T-helper 1 cell (primary cell): ENCODE measurements around the gene ACAN.
A peak's percentile ranks its signal among the peaks of the same experiment; 100 is the strongest.

Source experiments
- DNase-seq, 5 donors: peaks; one replicate each; pipeline ENCODE4 v3.0.0-alpha.2; 2012 to 2020

The ACAN gene

GRCh38 chr15:88802250-88802990, 816 bp upstream of the ACAN start:
- DNase-seq: no peak

DNA sequence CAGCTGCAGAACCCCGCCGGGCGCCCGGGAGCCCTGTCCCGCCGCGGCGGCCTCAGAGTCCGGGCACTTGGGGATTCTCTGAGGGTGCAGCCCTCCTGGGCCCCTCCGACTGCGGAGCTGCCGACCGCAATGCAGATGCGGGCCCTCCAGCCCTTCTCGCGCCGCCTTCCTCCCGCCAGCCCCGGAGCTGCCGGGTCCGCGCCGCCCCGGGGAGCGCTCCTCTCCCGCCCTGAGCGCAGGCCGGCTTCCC, 320 bp upstream of the ACAN start:
- DNase-seq: no peak

DNA sequence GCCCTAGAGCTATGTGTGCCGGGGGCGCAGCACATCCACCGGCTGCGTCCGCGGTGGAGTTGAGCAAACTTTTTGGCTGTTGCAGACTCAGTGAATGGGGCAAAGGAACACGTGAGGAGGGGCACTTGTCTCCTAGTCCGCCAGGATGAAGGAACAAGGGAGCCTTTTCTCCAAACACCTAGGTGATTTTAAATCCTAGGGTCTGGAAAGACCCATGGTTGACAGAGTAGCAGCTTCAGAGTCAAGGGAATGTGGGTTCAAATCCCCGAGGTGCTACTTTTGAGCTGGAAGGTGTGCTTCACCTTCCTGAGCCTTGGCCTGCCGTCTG, 648 bp downstream of the ACAN start:
- DNase-seq: no peak

DNA sequence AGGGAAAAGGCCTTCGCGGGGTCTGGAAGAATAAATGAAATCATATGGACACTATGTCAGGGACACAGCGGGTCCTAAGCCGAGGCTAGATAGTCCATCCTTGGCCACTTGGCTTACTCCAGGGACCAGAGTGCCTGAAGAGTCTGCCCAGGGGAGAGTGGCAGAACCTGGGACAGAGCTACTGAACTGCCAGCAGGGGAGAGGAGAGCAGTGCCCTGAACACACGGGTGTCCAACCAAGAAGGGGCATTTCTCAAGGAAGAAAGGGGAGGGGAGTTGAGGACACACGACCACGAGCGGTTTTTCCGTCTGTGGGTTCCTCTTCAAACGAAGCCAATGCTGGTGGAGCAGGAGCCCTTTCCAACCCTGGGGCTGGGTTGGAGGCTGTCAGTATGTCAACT, 1.0 kb downstream of the ACAN start:
- DNase-seq: no peak

- DNase-seq: no peak
Observed at GRCh38 chr15:88805031-88805780, 2.0 kb downstream of the ACAN start.

GRCh38 chr15:88810446-88810845, 7.2 kb downstream of the ACAN start:
- no peak for DNase-seq

GRCh38 chr15:88812133-88812532, 8.9 kb downstream of the ACAN start:
- DNase-seq: no peak

DNA sequence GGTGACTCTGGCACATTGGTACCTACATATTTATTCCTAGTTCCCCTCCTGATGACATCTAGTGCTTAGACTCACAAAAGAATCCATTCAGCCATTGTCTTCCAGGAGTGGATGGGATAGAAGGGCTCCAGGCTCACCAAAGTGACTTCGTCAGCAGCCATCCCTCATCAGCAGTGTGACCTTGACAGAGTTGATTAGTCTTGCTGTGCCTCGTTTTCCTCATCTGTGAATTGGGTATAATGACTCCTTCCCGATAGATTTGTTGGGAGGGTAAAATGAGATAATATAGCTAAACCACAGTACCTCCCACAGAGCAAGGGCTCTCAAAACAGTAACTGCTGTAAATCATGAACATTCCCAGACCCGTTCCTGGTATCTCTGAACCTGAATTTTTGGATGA, 10.7 kb downstream of the ACAN start:
- DNase-seq: no peak

GRCh38 chr15:88814393-88814792, 11.2 kb downstream of the ACAN start:
- no peak for DNase-seq

- DNase-seq: no peak
Observed at GRCh38 chr15:88818920-88819319, 15.7 kb downstream of the ACAN start.

GRCh38 chr15:88821993-88822392, 18.8 kb downstream of the ACAN start:
- DNase-seq: no peak

- DNase-seq: no peak
Observed at GRCh38 chr15:88828791-88829190, 25.6 kb downstream of the ACAN start.

DNA sequence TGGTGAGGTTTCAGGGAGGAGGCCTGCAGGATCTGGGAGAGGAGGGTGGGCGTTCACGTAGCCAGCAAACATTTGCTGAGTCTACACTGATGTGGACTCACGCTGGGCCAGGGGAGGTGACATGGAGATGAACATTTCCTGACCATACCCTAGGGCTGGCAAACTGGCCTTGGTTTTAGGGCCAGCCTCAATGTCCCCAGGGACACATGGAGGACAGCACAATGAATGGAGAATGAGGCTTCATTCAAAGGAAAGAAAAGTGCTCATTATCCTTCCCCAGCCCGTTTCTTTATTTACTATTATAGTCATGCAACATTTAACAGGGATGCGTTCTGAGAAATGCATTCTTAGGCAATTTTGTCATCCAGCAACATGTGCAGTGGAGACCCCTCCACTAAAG, 26.8 kb downstream of the ACAN start:
- DNase-seq: no peak

DNA sequence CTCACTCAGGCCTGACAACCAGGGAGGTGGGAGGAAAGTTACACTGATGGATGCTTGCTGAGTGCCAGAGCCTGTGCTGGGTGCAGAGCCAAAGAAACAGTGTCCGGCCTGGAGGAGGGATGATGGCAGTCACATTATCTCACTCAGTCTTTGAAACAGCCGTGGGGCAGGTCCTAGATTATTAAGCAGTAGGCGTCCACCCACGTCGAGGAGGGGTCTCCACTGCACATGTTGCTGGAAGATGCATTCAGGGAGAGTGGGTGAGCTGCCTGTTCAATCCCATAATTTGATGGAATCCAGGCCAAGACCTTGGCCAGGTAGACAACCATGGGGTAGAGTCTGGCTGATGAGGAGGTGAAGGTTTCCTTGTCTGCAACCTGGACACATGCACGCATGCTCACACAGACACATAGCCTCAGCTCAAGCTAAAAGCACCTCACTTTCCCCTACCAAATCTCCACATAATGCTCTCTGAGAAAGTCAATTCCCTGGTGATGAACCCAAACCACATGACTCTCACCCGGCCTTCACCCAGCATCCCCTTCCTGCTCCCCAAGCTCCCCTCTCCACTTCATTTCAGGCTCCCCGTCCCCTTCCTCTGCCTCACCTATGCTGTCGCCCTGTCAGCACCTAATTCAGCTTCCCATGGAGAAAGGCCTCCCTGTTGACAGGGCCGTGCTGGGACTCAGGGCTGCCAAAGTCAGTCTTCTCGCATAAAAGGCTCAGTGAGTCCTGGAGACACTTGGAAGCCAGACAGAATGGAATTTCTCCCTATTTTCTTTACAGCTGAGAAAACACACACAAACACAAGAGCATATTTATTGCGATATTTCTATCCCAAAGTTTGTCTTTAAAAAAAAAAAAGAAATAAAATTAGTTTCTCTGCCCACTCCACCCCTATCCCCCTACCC, 29.8 kb downstream of the ACAN start:
- no peak for DNase-seq

GRCh38 chr15:88833731-88834100, 30.5 kb downstream of the ACAN start:
- no peak for DNase-seq

GRCh38 chr15:88834211-88834812, 31.1 kb downstream of the ACAN start:
- peak in 2 of 5 donors; percentile 4 to 8 for DNase-seq

- no peak for DNase-seq
Observed at GRCh38 chr15:88835119-88835518, 31.9 kb downstream of the ACAN start.

GRCh38 chr15:88835646-88836045, 32.4 kb downstream of the ACAN start:
- no peak for DNase-seq

DNA sequence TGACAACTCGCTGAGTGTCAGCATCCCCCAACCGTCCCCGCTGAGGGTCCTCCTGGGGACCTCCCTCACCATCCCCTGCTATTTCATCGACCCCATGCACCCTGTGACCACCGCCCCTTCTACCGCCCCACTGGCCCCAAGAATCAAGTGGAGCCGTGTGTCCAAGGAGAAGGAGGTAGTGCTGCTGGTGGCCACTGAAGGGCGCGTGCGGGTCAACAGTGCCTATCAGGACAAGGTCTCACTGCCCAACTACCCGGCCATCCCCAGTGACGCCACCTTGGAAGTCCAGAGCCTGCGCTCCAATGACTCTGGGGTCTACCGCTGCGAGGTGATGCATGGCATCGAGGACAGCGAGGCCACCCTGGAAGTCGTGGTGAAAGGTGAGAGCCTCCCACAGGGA, 35.4 kb downstream of the ACAN start:
- DNase-seq: no peak

DNA sequence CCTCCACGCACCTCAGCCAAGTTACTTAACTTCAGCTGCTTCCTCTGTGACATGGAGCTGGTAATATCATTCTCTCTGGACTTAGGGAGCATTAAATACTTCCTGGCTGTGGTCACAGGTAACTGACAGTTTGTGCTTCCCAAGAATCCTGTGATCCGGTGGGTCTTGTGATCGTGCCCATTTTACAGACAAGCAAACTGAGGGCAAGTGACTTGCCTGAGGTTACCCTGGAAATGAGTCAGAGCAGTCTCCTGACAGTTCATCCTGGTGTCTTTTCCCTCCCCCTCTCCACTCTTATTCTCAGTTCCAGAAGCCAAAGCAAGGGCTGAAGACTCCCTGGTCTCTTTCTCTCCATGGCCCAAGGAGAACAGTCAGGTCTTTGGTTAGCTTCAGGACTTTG, 35.9 kb downstream of the ACAN start:
- no peak for DNase-seq

GRCh38 chr15:88839961-88840360, 36.7 kb downstream of the ACAN start:
- no peak for DNase-seq

DNA sequence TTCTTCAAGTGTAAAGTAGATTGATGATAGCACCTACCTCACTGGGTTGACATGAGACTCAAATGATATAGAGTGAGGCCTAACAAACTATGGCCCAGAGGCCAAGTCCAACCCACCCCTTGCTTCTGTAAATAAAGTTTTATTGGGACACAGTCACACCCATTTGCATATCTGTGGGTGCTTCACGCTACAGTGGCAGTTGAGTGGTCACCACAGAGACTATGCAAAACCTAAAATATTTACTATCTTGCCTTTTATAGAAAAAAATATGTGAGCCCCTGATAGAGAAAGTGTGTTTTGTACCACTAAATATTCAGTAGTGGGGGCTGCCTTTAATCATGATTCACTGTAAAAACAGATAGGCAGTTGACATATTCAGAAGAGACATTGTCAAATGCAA, 38.0 kb downstream of the ACAN start:
- DNase-seq: no peak

GRCh38 chr15:88842156-88842555, 38.9 kb downstream of the ACAN start:
- DNase-seq: no peak

- DNase-seq: no peak
Observed at GRCh38 chr15:88843334-88843733, 40.1 kb downstream of the ACAN start.
